ACHN (cell line): ENCODE data around the gene RPTN.
A peak's percentile ranks its signal among the peaks of the same experiment; 100 is the strongest.

Experiments used
- DNase-seq: peaks from one replicate; pipeline ENCODE4 v3.0.0-alpha.2; 2015
- in situ Hi-C: cut with HindIII; loops from 2 replicates; pipeline ENCODE4 v1.10.0; 2017; ENCODE audit warnings: low sequenced_read_pairs, low pct_ligation_motif_present, low pct_unique_long_range_greater_than_20kb

The RPTN gene, protein sequence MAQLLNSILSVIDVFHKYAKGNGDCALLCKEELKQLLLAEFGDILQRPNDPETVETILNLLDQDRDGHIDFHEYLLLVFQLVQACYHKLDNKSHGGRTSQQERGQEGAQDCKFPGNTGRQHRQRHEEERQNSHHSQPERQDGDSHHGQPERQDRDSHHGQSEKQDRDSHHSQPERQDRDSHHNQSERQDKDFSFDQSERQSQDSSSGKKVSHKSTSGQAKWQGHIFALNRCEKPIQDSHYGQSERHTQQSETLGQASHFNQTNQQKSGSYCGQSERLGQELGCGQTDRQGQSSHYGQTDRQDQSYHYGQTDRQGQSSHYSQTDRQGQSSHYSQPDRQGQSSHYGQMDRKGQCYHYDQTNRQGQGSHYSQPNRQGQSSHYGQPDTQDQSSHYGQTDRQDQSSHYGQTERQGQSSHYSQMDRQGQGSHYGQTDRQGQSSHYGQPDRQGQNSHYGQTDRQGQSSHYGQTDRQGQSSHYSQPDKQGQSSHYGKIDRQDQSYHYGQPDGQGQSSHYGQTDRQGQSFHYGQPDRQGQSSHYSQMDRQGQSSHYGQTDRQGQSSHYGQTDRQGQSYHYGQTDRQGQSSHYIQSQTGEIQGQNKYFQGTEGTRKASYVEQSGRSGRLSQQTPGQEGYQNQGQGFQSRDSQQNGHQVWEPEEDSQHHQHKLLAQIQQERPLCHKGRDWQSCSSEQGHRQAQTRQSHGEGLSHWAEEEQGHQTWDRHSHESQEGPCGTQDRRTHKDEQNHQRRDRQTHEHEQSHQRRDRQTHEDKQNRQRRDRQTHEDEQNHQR

DNA sequence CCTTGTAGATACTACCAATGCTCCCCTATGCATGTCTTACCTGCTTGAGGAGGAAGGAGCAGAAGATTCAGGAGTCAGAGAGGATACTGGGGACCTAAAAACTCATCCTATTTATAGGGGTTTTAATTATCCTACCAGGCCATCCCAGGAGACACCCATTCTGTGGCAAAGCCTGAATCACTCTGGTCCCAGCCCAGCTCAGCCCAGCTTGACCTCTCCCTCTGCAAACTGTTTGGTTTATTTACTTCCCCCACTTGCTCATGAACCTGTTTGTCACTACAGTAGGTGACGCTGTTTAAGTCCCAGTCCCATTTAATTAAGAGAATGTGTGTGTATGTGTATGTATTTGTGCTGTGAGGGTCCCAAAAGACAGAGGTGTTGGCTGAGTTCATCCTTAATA is at the start of gene RPTN:
TSS of gene RPTN (minus strand) at position 85 of the 400 bp plus-strand sequence. CDS start 1,339 bp downstream, outside the sequence.
- no peak for DNase-seq
- in situ Hi-C loops = no loop called here

DNA sequence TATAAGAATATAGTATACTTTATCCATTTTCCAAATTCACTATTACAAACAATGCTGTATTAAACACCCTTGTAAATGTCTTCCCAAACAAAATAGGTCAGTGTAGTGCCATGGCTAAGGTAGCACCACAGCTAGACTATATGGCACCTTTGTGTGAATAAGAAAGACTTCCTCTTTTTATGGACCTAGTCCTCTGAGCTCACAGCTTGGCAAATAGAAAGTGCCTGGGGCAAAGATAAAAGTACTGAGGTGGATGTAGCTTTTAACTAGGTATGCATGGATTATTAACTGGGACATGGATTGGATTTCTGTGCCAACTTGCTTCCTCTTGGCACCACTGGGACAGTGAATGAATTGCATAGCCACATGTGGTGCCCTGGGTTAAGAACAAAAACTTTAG is 40.0 kb upstream of the RPTN start:
- in situ Hi-C loops = no loop called here

DNA sequence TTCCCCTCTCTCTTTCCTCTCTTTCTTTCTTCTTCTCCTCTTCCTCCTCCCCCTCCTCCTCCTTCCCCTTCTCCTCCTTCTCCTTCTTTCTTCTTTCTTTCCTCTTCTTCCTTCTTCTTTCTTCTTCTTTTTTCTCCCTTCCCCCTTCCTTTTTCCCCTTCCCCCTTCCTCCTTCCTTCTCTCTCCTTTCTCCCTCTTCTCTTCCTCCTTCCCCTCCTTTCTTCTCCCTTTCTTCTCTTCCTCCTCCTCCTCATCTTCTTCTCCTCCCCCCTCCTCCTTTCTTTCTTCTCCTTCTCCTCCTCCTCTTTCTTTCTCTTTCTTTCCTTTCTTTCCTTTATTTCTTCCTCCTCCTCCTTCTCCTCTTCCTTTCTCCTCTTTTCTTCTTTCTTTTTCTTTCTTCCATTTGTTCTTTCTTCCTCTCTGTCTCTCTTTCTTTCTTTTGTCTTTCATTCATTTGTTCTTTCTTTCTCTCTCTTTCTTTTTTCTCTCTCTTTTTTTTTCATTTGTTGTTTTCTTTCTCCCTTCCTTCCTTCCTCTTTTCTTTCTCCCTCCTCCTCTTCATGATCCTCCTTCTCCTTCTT is 38.4 kb upstream of the RPTN start:
- in situ Hi-C loops = no loop called here
- DNase-seq = no peak

More for the DNA sequence above, 40.0 kb upstream of the RPTN start:
- DNase-seq = no peak

GRCh38 chr1:152191711-152192110 is 32.7 kb upstream of the RPTN start:
- DNase-seq = no peak
- in situ Hi-C loops = no loop called here

GRCh38 chr1:152191260-152191659 is 32.2 kb upstream of the RPTN start:
- no peak for DNase-seq
- in situ Hi-C loops = no loop called here

DNA sequence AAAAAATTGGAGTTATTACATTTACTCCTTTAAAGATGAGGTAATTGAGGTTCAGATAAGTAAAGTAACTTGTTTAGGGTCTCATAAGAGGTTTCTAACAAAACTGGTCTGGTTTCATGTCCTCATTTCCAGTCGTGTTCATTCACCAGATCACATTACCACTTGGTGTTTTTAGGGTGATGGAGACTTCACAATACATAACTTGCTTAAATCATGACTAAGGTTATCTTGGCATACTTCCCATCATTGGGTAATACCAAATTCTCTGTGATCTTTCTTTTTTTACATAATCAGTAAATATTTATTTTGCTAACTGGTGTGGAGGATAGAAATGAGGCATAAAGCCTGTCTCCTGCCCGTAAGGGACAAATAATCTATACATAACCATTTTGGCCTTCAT is 31.6 kb upstream of the RPTN start:
- in situ Hi-C loops = no loop called here
- no peak for DNase-seq

GRCh38 chr1:152189657-152190442 is 30.8 kb upstream of the RPTN start:
- in situ Hi-C loops = no loop called here
- peak; percentile 86 for DNase-seq

DNA sequence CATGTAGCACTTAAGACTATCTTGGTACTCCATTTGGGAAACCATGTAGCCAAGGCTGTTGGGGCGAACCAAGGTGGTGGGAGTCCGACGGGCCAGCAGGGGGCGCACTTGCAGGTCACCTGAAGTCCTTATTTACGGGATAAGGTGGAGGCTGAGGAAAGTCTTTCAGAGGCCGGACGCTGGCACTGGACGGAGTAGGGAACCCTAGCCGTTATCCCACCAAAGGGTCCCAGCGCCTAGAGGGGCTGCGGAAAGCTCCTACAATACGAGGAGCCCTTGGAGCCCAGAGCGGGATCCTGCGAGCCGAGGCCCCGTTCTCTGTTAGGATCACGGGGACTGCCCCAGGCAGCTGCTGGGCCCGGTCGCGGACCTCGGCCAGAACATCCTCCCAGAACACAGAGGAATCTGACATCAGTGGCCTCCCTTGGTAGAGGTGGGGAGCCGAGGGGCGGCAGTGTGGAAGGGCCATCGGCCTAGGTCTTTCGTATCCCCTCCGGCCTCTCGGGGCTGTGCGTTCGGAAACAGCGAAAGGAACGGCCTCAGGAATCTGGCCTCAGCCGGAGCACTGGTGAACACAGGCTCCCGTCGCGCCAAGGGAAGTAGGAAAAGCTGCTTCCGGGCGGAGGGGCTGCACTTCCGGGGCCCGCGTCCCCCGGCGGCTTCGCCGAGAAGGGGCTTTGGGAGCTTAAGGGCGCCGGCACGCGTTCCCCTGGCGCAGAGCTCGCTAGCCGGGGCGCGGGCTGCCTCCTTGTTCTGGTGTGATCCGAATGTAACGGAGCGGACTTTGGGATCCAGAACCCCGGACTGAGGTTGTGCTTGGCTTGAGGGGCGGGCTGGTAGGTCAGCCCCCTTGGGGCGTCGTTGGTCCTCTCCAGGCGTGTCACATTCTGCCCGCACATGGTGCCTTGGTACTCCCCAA is 29.9 kb upstream of the RPTN start:
- in situ Hi-C loops = no loop called here
- peak; percentile 85 for DNase-seq

- in situ Hi-C loops = no loop called here
- no peak for DNase-seq
Observed at GRCh38 chr1:152186556-152187285, 27.7 kb upstream of the RPTN start.

GRCh38 chr1:152185544-152186391 is 26.7 kb upstream of the RPTN start:
- peak; percentile 82 for DNase-seq
- in situ Hi-C loops = no loop called here

- in situ Hi-C loops = no loop called here
- peak; percentile 80 for DNase-seq
Observed at GRCh38 chr1:152182944-152183361, 23.9 kb upstream of the RPTN start.

- in situ Hi-C loops = no loop called here
Observed at GRCh38 chr1:152182431-152182830, 23.4 kb upstream of the RPTN start.

DNA sequence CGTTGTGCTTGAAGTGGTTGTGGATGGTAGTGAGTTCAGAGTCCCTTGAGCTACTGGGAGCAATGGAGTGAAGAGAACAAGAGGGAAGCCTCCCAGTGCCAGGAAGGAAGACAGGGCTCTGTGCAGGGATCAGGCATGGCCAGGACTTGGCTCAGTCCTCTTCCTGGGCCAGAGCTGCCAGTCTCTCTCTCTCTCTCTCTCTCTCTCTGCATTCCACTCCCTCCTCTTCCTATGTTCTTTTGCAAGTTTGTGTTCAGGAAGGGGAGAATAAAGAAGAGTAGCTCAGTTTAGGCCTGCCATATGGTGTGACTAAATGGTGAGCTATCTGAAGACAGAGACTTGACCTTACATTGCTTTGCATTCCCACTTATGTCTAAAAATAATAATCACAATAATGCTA is 20.5 kb upstream of the RPTN start:
- DNase-seq = no peak
- in situ Hi-C loops = no loop called here

More at GRCh38 chr1:152182431-152182830, 23.4 kb upstream of the RPTN start:
- DNase-seq = peak; percentile 75

DNA sequence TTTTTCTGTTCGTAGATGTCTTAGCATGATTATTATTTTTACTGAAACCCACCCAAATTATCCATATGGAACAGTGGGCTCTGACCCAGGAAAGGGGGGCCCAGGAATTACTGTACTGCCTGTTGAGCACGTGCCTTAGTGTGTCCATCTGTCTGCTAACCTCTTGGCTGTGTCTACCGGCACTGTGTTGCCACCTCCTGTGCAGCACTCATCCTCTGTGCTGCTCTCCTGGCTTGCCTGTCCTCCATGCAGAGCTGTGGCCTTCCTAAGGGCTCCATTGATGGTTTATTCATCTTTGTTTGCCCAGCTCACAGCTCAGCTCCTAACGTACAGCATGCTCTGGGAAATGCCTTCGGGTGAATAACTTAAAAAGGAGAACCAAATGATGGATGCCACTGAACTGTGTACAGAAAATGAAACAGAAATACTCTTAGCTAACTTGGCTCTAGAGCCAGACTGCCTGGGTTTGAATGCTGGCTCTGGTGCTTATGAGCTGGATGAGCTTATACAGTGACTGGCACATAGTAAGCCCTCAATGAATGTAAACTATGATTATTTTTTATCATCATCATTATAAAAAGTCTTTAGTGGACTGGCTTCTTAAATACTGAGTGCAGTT is 11.4 kb upstream of the RPTN start:
- in situ Hi-C loops = no loop called here

DNA sequence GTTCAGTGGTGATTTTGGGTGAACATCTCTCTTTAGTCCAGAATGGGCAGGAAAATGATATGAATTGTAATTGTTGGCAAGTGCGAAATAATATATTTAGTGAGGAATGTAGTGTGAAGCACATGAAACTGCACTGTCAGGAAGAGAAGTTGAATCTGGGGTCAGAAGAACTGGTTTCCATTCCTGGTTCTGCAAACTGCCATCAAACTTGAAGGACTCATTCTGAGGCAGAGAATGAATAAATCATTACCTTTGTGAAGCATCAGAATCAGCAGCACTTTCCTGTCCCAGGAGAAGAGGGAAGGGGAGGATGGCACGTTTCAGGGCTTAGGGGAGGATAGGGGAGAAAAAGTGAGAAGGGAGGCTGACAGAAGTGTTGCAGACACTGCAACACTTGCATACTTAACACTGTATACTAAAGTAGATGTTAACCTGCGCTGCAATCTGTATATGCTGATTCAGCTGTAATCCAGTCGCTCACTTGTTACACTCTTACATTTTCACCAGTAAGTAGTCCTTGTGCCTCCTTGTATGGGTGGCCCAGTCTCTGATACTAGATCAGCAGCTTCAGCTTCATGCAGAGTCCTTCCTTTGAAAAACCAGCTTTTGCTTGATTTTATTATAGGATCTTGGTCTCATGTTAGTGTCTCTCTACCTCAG is 10.5 kb upstream of the RPTN start:
- in situ Hi-C loops = no loop called here
- peak; percentile 19 for DNase-seq

More for the DNA sequence above, 11.4 kb upstream of the RPTN start:
- no peak for DNase-seq
